HepG2 (cell line): ENCODE measurements around the gene PLCG1. TPM values are rescaled to one million over a fixed set of nuclear protein-coding genes. Genes with fewer than 3 reads are reported as not detected.

Source experiments
- ARHGAP35 ChIP-seq: sonication (generic); formaldehyde crosslinking; IDR thresholded peaks from 2 replicates; pipeline ENCODE4 v1.9.0; 2022; ENCODE audit warnings: mild to moderate bottlenecking, inconsistent platforms, moderate library complexity, missing genetic modification reagents, borderline replicate concordance
- BORCS8-MEF2B ChIP-seq: sonication (generic); formaldehyde crosslinking; IDR thresholded peaks from 2 replicates; pipeline ENCODE4 v1.8.0; 2022; ENCODE audit warnings: mild to moderate bottlenecking, missing genetic modification reagents
- HES4 ChIP-seq: sonication (generic); formaldehyde crosslinking; IDR thresholded peaks from 2 replicates; pipeline ENCODE4 v1.9.0; 2021; ENCODE audit warnings: mild to moderate bottlenecking, missing genetic modification reagents, borderline replicate concordance
- HIVEP1 ChIP-seq: sonication (generic); formaldehyde crosslinking; IDR thresholded peaks from 2 replicates; pipeline ENCODE4 v1.4.0; 2020; ENCODE audit warnings: mild to moderate bottlenecking, missing genetic modification reagents
- HMGXB3 ChIP-seq: sonication (generic); formaldehyde crosslinking; IDR thresholded peaks from 2 replicates; pipeline ENCODE4 v1.4.0; 2020; ENCODE audit warnings: missing genetic modification reagents, borderline replicate concordance
- KDM1A ChIP-seq: IDR thresholded peaks from 2 replicates; pipeline ENCODE4 v1.6.1; 2016; ENCODE audit warnings: missing compliant biosample characterization
- NCOR1 ChIP-seq: fragments of 200-600 bp; sonication (generic); IDR thresholded peaks from 2 replicates; pipeline ENCODE4 v1.7.0; 2017; ENCODE audit warnings: antibody characterized with exemption, low read length, borderline replicate concordance
- PAWR ChIP-seq: sonication (generic); formaldehyde crosslinking; IDR thresholded peaks from 2 replicates; pipeline ENCODE4 v1.4.0; 2020; ENCODE audit warnings: missing genetic modification reagents, mild to moderate bottlenecking, borderline replicate concordance
- RBAK ChIP-seq: sonication (generic); formaldehyde crosslinking; IDR thresholded peaks from 2 replicates; pipeline ENCODE4 v1.5.1; 2020; ENCODE audit warnings: mild to moderate bottlenecking, missing genetic modification reagents
- SMC3 ChIP-seq: IDR thresholded peaks from 2 replicates; pipeline ENCODE4 v1.6.1; 2011; ENCODE audit warnings: low read length, improper control_type of control experiment
- ZEB1 ChIP-seq: IDR thresholded peaks from 2 replicates; pipeline ENCODE4 v1.6.1; 2012; ENCODE audit warnings: mild to moderate bottlenecking, low read depth, inconsistent platforms; ENCODE audit not compliant: insufficient replicate concordance
- ZFP41 ChIP-seq: sonication (generic); formaldehyde crosslinking; IDR thresholded peaks from 2 replicates; pipeline ENCODE4 v1.4.0; 2020; ENCODE audit warnings: mild to moderate bottlenecking, missing genetic modification reagents, borderline replicate concordance
- ZNF230 ChIP-seq: sonication (generic); formaldehyde crosslinking; IDR thresholded peaks from 2 replicates; pipeline ENCODE4 v1.4.0; 2020; ENCODE audit warnings: mild to moderate bottlenecking, missing genetic modification reagents
- ZNF331 ChIP-seq: sonication (generic); formaldehyde crosslinking; IDR thresholded peaks from 2 replicates; pipeline ENCODE4 v1.4.0; 2020; ENCODE audit warnings: missing genetic modification reagents
- ZNF512B ChIP-seq: sonication (generic); formaldehyde crosslinking; IDR thresholded peaks from 2 replicates; pipeline ENCODE4 v1.5.1; 2020; ENCODE audit warnings: missing genetic modification reagents, mild to moderate bottlenecking, borderline replicate concordance
- ZNF558 ChIP-seq: sonication (generic); formaldehyde crosslinking; IDR thresholded peaks from 2 replicates; pipeline ENCODE4 v1.9.0; 2022; ENCODE audit warnings: mild to moderate bottlenecking, missing genetic modification reagents, borderline replicate concordance
- ZNF605 ChIP-seq: sonication (generic); formaldehyde crosslinking; IDR thresholded peaks from 2 replicates; pipeline ENCODE4 v1.8.0; 2022; ENCODE audit warnings: mild to moderate bottlenecking, missing genetic modification reagents
- polyA plus RNA-seq, 8 experiments: library from polyadenylated mRNA; depleted of rRNA in 3 of 8; stranded (reverse) in 7 of 8; unstranded in 1 of 8; fragments of >200 nt; fragmentation: Illumina TruSeq in 4 of 8; extraction: Trizol in 4 of 8; gene quantifications; 2 replicates each; pipeline versions ENCODE4 v1.2.1 to v1.2.3, GENCODE V29; 2011 to 2016; ENCODE audit warnings: low read depth in 4 of 8, missing spikeins in 1 of 8, mixed read lengths in 1 of 8; ENCODE audit not compliant: insufficient read depth in 1 of 8
- total RNA-seq, 5 experiments: library from RNA; depleted of rRNA; stranded (reverse); fragments of >200 nt; fragmentation: Illumina TruSeq; extraction: Trizol; gene quantifications; 2 replicates each; pipeline ENCODE4 v1.2.3, GENCODE V29; 2016; ENCODE audit warnings: low read depth in 1 of 5
- TF ChIP-seq, protein P1 (sequence below): sonication (generic); formaldehyde crosslinking; IDR thresholded peaks from 2 replicates; pipeline ENCODE4 v1.5.0; 2020; ENCODE audit warnings: mild to moderate bottlenecking, missing genetic modification reagents, borderline replicate concordance

PLCG1 gene
- total and polyA plus RNA-seq, 2 of the 13 experiments (the other 11 are each of a cell fraction or from before 2014, with no cell fraction given), result 85.3 to 158 TPM

GRCh38 chr20:41180599-41181333 lies 43.4 kb downstream of the PLCG1 start (continued):
- no peak for TF ChIP-seq ZNF558
- TF ChIP-seq KDM1A (CRISPR knock-in tag), result no peak
- TF ChIP-seq, protein P1, sequence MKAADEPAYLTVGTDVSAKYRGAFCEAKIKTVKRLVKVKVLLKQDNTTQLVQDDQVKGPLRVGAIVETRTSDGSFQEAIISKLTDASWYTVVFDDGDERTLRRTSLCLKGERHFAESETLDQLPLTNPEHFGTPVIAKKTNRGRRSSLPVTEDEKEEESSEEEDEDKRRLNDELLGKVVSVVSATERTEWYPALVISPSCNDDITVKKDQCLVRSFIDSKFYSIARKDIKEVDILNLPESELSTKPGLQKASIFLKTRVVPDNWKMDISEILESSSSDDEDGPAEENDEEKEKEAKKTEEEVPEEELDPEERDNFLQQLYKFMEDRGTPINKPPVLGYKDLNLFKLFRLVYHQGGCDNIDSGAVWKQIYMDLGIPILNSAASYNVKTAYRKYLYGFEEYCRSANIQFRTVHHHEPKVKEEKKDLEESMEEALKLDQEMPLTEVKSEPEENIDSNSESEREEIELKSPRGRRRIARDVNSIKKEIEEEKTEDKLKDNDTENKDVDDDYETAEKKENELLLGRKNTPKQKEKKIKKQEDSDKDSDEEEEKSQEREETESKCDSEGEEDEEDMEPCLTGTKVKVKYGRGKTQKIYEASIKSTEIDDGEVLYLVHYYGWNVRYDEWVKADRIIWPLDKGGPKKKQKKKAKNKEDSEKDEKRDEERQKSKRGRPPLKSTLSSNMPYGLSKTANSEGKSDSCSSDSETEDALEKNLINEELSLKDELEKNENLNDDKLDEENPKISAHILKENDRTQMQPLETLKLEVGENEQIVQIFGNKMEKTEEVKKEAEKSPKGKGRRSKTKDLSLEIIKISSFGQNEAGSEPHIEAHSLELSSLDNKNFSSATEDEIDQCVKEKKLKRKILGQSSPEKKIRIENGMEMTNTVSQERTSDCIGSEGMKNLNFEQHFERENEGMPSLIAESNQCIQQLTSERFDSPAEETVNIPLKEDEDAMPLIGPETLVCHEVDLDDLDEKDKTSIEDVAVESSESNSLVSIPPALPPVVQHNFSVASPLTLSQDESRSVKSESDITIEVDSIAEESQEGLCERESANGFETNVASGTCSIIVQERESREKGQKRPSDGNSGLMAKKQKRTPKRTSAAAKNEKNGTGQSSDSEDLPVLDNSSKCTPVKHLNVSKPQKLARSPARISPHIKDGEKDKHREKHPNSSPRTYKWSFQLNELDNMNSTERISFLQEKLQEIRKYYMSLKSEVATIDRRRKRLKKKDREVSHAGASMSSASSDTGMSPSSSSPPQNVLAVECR (CRISPR knock-in tag), result no peak
- peak; percentile 43; the same call in 1 of the 2 replicates for TF ChIP-seq HIVEP1 (CRISPR knock-in tag)
- TF ChIP-seq ZEB1, result no peak
- TF ChIP-seq ZNF605 (CRISPR knock-in tag), result peak; percentile 62; the same call in 1 of the 2 replicates
- no peak for TF ChIP-seq RBAK (CRISPR knock-in tag)
- no peak for TF ChIP-seq BORCS8-MEF2B
- TF ChIP-seq HMGXB3 (CRISPR knock-in tag), result no peak
- TF ChIP-seq ZNF331, result no peak
- 0 out of 2 replicates have a peak, but pooled peaks have one; percentile 36 for TF ChIP-seq ZFP41 (CRISPR knock-in tag)
- no peak for TF ChIP-seq HES4 (CRISPR knock-in tag)
- no peak for TF ChIP-seq NCOR1
- TF ChIP-seq ZNF230 (CRISPR knock-in tag), result no peak
- TF ChIP-seq PAWR (CRISPR knock-in tag), result no peak
- no peak for TF ChIP-seq ARHGAP35
- no peak for TF ChIP-seq ZNF512B
- TF ChIP-seq SMC3, result no peak
